NT2/D1 (cell line): ENCODE results near the gene PARD6A.

Source experiments
- SUZ12 ChIP-seq: IDR thresholded peaks from 2 replicates; pipeline ENCODE4 v1.6.1; 2011; ENCODE audit not compliant: insufficient read length, insufficient read depth; ENCODE audit errors: extremely low read depth
- YY1 ChIP-seq: IDR thresholded peaks from 2 replicates; pipeline ENCODE4 v1.6.1; 2011; ENCODE audit not compliant: insufficient read length, insufficient read depth

GRCh38 chr16:67651039-67651438 is 9.7 kb upstream of the PARD6A start:
- TF ChIP-seq SUZ12 (no peak), YY1 (no peak)
